Thymus (tissue), 11 donors: ENCODE results near the gene AIMP1. TPM values are rescaled to one million over a fixed set of nuclear protein-coding genes. Genes with fewer than 3 reads are reported as not detected.

ENCODE experiments used
- DNase-seq, 9 donors: peaks; one replicate each; pipeline ENCODE4 v3.0.0-alpha.2; 2013; ENCODE audit warnings: low spot score in 9 of 9, low read depth in 6 of 9, missing footprints in 1 of 9
- H3K27ac ChIP-seq, 2 donors: one replicate each; pipeline ENCODE4 v1.5.1; 2013; ENCODE audit warnings: control low read depth in 1 of 2, low read depth in 1 of 2, low read length in 1 of 2, mild to moderate bottlenecking in 1 of 2, moderate library complexity in 1 of 2
- H3K27me3 ChIP-seq, 2 donors: one replicate each; pipeline ENCODE4 v1.5.1; 2013; ENCODE audit warnings: low read length in 1 of 2; ENCODE audit not compliant: control insufficient read depth in 2 of 2, insufficient read depth in 1 of 2
- H3K36me3 ChIP-seq, 2 donors: one replicate each; pipeline ENCODE4 v1.5.1; 2013; ENCODE audit warnings: low read length in 1 of 2, mild to moderate bottlenecking in 1 of 2, moderate library complexity in 1 of 2; ENCODE audit not compliant: control insufficient read depth in 2 of 2, insufficient read depth in 2 of 2
- H3K4me1 ChIP-seq, 2 donors: one replicate each; pipeline ENCODE4 v1.5.1; 2013; ENCODE audit warnings: low read length in 2 of 2; ENCODE audit not compliant: control insufficient read depth in 2 of 2, insufficient read depth in 2 of 2
- H3K4me3 ChIP-seq, 2 donors: one replicate each; pipeline ENCODE4 v1.5.1; 2013; ENCODE audit warnings: low read length in 2 of 2, control low read depth in 1 of 2, mild to moderate bottlenecking in 1 of 2
- H3K9me3 ChIP-seq, 2 donors: one replicate each; pipeline ENCODE4 v1.5.1; 2013; ENCODE audit warnings: low read length in 1 of 2, mild to moderate bottlenecking in 1 of 2; ENCODE audit not compliant: control insufficient read depth in 2 of 2, insufficient read depth in 1 of 2
- WGBS: extraction: QIAGEN DNeasy Blood & Tissue Kit; methylation state at CpG from one replicate; pipeline ENCODE4 v1.1.7; 2013; 5-methylcytosine and 5-hydroxymethylcytosine counted together
- polyA plus RNA-seq: library from polyadenylated mRNA; stranded (reverse); fragments of 200-250 nt; gene quantifications from one replicate; pipeline ENCODE4 v1.2.3, GENCODE V29; 2013
- total RNA-seq: library from RNA; stranded (reverse); fragments of 120-200 nt; gene quantifications from one replicate; pipeline ENCODE4 v1.2.4, GENCODE V29; 2013
- donor health status: healthy.

AIMP1 gene
- total and polyA plus RNA-seq, 2 donors: 39.3 to 46.2 TPM

DNA sequence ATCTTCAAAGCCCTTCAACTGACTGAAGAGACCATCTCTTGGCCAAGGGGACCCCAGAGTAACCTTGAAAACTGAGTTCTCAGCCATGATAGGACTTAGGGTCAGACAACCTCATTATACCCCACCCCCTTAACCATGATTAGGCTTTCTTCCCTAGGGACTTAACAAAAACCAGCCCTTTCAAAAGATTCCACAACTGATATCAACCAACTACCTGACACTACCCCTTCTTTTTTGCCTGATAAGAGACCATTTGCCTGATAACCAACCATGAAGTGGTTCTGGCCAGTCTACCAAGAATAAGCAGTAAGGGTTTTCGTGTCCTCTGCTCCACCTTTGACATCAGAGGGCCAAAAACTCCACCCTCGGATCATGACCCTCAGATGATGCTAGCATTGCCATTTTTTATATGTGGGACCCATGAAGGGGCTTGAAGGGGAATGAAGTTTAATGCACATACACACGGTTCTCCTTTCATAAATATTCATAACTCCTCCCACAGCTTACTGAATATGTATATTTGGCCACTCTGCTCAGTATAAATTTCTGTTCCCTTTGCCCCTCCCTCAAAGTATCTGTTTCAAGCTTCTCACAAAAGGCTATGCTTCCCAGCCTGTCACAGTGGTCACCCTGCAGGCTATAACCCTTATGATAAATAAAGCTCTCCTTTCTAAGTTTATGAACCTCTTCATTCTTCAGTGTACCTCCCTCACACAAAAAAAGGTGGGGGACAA is 12.6 kb upstream of the AIMP1 start:
- H3K36me3 ChIP-seq: peaks cover 5 to 30% of the 10 kb centered on the region in 2 donors

DNA sequence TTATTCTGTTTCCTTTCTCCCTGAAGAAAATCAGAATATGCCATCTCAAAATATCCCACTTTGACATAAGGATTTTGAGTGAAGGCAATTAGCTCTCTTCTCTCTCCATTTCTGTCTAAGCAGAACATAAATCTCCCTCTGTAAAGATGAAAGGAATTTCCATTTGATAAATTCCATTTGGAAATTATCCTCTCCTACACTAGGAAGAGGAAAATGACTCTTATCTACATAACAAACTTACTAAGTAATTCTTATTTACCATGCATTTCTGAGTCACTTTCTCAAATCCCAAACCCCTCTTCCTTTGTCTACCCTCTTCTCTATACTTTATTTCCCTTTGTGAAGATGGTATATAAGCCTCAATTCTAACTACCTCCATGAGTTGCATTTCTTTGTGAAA is 11.7 kb upstream of the AIMP1 start:
- DNase-seq: no peak
- no peak overlapping the region for H3K4me3 ChIP-seq
- H3K36me3 ChIP-seq: peaks cover 5 to 27% of the 10 kb centered on the region in 2 donors

More for the DNA sequence above, 12.6 kb upstream of the AIMP1 start:
- Histone ChIP-seq H3K9me3 (no peaks in the 10 kb centered on the region), H3K4me1 (no peaks in the 10 kb centered on the region), H3K27me3 (no peaks in the 10 kb centered on the region), H3K27ac (no peak overlapping the region), H3K4me3 (no peak overlapping the region)
- DNase-seq: no peak
- WGBS: 96% methylated on average over 3 of the region's 3 CpGs

DNA sequence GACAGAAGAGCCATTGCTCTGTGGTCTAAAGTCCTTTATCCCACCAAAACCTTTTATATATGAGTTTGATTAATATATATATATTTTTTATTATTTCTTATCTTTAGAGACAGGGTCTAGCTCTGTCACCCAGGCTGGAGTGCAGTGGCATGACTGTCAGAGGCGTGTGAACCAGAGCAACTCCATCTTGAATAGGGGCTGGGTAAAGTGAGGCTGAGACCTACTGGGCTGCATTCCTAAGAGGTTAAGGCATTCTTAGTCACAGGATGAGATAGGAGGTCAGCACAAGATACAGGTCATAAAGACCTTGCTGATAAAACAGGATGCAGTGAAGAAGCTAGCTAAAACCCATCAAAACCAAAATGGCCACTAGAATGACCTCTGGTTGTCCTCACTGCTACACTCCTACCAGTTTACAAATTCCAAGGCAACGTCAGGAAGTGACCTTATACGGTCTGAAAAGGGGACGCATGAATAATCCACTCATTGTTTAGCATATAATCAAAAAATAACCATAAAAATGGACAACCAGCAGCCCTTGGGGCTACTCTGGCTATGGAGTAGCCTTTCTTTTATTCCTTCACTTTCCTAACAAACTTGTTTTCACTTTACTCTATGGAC is 10.8 kb upstream of the AIMP1 start:
- H3K27ac ChIP-seq: no peak overlapping the region
- H3K27me3 ChIP-seq: no peaks in the 10 kb centered on the region
- no peaks in the 10 kb centered on the region for H3K4me1 ChIP-seq
- H3K9me3 ChIP-seq: no peaks in the 10 kb centered on the region
- DNase-seq: no peak
- H3K36me3 ChIP-seq: peaks cover 5 to 23% of the 10 kb centered on the region in 2 donors
- WGBS: 98% methylated on average over 4 of the region's 4 CpGs
- no peak overlapping the region for H3K4me3 ChIP-seq

More for the DNA sequence above, 11.7 kb upstream of the AIMP1 start:
- H3K27me3 ChIP-seq: no peaks in the 10 kb centered on the region
- H3K9me3 ChIP-seq: no peaks in the 10 kb centered on the region
- no peak overlapping the region for H3K27ac ChIP-seq
- no peaks in the 10 kb centered on the region for H3K4me1 ChIP-seq

DNA sequence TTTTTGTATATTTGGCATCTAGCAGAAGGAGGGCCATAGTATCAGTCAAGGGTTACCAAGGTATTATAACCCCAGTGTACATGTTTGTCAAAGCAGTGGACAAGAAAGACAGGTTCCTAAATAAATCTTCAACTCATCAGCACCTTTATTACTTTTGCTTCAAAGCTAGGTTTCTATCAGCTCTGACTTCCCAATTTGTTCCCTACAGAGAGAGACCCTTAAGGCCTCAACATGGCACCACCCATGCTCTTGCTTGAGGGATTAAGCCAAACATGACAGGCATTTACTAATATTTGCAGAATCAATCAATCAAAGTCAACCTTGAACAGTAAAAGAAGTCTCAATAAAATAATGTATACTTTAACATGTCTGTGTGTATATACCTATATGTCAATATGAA is 9.8 kb upstream of the AIMP1 start:
- no peak for DNase-seq
- H3K36me3 ChIP-seq: peaks cover 5 to 23% of the 10 kb centered on the region in 2 donors
- no peaks in the 10 kb centered on the region for H3K9me3 ChIP-seq
- H3K4me3 ChIP-seq: no peak overlapping the region
- no peak overlapping the region for H3K27ac ChIP-seq
- no peaks in the 10 kb centered on the region for H3K4me1 ChIP-seq
- no peaks in the 10 kb centered on the region for H3K27me3 ChIP-seq

DNA sequence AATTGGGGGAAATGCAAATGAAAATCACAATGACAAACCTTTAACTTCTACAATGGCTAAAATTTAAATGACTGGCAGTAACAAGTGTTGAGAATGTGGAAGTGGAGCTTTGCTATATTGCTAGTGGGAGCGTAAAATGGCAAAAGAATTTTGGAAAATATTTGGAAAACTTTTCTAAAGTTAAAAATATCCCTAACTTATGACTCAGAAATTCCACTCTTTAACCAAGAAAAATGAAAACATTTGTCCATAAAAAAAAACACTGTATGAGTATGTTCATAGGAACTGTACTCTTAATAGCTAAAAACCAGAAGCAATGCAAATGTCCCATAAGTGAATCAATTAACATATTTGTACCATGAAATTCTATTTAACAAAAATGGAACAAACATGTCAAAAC is 4.0 kb upstream of the AIMP1 start:
- no peaks in the 10 kb centered on the region for H3K27me3 ChIP-seq
- peaks cover 9 to 10% of the 10 kb centered on the region in 2 donors for H3K4me1 ChIP-seq
- 95% methylated on average over 1 of the region's 1 CpG for WGBS

DNA sequence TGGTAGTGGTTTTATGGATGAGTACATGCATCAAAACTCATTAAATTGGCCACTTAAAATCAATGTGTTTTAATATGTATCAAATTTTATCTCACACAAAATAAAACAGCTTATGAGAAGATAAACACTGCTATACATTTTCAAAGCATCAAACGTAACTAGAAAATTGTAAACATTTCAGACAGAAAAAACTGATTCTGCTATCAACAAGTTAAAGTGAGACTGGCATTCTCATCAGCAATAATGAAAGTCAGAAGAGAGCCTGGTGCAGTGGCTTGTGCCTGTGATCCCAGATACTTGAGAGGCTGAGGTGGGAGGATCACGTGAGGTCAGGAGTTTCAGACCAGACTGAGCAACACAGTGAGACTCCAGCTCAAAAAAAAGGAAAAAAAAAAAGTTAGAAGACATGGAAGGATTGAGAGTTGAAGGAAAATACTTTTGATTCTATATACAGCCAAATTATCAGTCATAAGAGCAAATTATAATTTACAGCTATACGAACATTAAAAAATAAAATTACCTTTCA is 3.3 kb upstream of the AIMP1 start:
- Histone ChIP-seq H3K27me3 (no peaks in the 10 kb centered on the region), H3K4me3 (no peak overlapping the region), H3K9me3 (no peaks in the 10 kb centered on the region), H3K36me3 (peaks cover 0 to 5% of the 10 kb centered on the region in 2 donors), H3K4me1 (peaks cover 10 to 14% of the 10 kb centered on the region in 2 donors), H3K27ac (no peak overlapping the region)
- no peak for DNase-seq
- WGBS: 97% methylated on average over 3 of the region's 3 CpGs

More for the DNA sequence above, 4.0 kb upstream of the AIMP1 start:
- H3K27ac ChIP-seq: no peak overlapping the region
- peaks cover 0 to 5% of the 10 kb centered on the region in 2 donors for H3K36me3 ChIP-seq
- no peak overlapping the region for H3K4me3 ChIP-seq
- DNase-seq: no peak
- H3K9me3 ChIP-seq: no peaks in the 10 kb centered on the region

DNA sequence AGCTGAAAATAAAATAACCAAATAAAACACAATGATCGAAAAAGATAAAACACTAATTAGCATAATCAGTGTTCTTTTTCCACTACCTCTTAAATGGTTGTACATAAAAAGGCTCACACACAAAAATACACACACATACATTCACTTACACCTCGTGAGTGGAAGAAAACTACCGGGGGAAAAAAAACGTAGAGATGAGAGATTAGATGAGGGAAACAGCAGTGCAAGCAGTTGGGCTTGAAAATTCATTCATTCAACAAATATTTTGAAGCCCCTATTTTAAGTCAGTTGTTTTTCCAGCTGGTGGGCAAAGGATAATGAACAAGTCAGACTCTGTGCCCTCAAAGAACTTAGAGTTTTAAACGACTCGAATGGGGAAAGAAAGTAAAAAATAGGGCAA is 1.4 kb upstream of the AIMP1 start:
- Histone ChIP-seq H3K27ac (peak overlapping the region in 1 of 2 donors; percentile 89), H3K4me1 (peaks cover 10 to 14% of the 10 kb centered on the region in 2 donors), H3K27me3 (no peaks in the 10 kb centered on the region), H3K9me3 (no peaks in the 10 kb centered on the region), H3K36me3 (no peaks in the 10 kb centered on the region), H3K4me3 (peak overlapping the region; percentile 54 to 70)
- DNase-seq: peak in 1 of 9 donors; percentile 12
- WGBS: 47% methylated on average over 6 of the region's 6 CpGs

DNA sequence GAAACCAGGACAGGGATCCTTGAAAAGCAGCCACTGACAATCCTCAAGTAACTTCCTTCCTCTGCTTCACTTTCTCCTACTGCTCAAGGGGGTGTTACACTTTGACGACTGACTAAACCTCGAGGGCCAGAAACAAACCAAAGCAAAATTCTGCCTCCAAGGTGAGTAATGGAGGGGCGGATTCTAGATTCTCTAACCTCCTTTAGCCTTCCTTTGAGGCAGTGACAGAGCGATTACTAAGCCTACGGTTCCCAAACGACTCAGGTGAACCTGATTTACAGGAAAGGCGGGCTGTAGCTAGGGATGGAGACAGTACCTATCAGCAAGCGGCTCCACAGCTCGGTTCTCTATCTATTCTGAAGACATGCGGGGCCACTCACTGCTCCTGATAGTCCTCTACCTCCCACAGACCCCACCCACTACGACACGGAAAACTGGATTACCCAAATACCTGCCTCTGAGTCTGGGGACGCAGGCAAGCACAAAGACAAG is 828 bp upstream of the AIMP1 start:
- peaks cover 0 to 3% of the 10 kb centered on the region in 2 donors for H3K36me3 ChIP-seq
- no peaks in the 10 kb centered on the region for H3K27me3 ChIP-seq
- H3K4me1 ChIP-seq: peaks cover 10 to 14% of the 10 kb centered on the region in 2 donors
- H3K9me3 ChIP-seq: no peaks in the 10 kb centered on the region
- peak overlapping the region; percentile 89 for H3K27ac ChIP-seq
- H3K4me3 ChIP-seq: peak overlapping the region; percentile 54 to 70
- peak in 7 of 9 donors; percentile 1 to 66 (median 32) for DNase-seq
- WGBS: under 1% methylated on average over 13 of the region's 13 CpGs

DNA sequence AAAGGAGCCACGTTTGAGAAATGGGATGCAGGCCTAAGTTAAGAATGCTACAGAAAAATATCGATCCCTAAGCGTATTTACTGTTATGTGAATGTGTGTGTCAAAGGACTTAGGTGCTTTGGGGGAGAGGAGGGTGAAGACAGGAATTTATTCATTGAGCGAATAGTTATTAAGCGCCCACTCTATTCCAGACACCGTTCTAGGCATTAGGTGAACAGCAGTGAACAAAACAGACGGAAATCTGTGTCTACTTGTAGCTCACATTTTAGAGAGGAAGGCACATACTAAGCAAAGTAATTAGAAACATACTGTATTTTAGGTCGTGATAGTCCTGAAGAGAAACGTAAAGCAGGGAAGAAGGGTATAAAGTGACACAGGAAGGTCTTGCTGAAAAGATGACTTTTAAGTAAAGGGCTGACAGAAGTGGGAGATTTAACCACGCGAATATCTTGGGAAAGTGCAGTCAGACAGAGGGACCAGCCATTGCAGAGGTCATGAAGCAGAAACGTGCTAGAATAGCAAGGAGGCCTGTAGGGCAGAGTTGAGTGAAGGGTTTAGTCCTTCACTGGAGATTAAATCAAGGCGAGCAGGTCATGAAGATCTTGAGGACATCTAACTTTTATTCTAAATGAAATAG is 541 bp downstream of the AIMP1 start:
- Histone ChIP-seq H3K9me3 (no peaks in the 10 kb centered on the region), H3K4me1 (peaks cover 10 to 14% of the 10 kb centered on the region in 2 donors), H3K4me3 (peak overlapping the region; percentile 54 to 70), H3K36me3 (peaks cover 4 to 5% of the 10 kb centered on the region in 2 donors), H3K27ac (peak overlapping the region; percentile 89), H3K27me3 (no peaks in the 10 kb centered on the region)
- WGBS: 5% methylated on average over 13 of the region's 13 CpGs
- peak in 4 of 9 donors; percentile 2 to 22 (median 4) for DNase-seq
